A673 (cell line): Measurements from ENCODE around the gene PALLD. TPM values are rescaled to one million over a fixed set of nuclear protein-coding genes. Genes with fewer than 3 reads are reported as not detected.

ENCODE experiments used
- BruUV-seq: library from RNA; stranded (reverse); fragments of 400-500 nt; replicated peaks from 2 replicates; lab custom pipeline; 2021; lab: Mats Ljungman, UMichigan
- CTCF ChIA-PET: fragments of 300-600 bp; sonication (Branson Sonifier 250); formaldehyde crosslinking; loops from one replicate; lab custom pipeline; 2022; ENCODE audit warnings: antibody characterized with exemption; lab: Charles Lee
- POLR2A ChIA-PET: fragments of 300-600 bp; sonication (Branson Sonifier 250); formaldehyde crosslinking; loops from one replicate; lab custom pipeline; 2022; ENCODE audit warnings: antibody characterized with exemption; ENCODE audit not compliant: low non-redundant PET; lab: Charles Lee
- DNase-seq: peaks from one replicate; pipeline ENCODE4 v3.0.0-alpha.2; 2015; ENCODE audit warnings: low spot score
- H3K27ac ChIP-seq: fragments of 200-600 bp; sonication (generic); 2 replicates; pipeline ENCODE4 v1.5.1; 2016; ENCODE audit warnings: mixed run types, low read depth, mild to moderate bottlenecking, mixed read lengths, antibody characterized with exemption, low read length; ENCODE audit not compliant: poor library complexity, severe bottlenecking
- H3K27me3 ChIP-seq: fragments of 200-600 bp; sonication (generic); replicated peaks from 2 replicates; pipeline ENCODE4 v1.6.1; 2017; ENCODE audit warnings: mixed run types, low read depth, mild to moderate bottlenecking, mixed read lengths, antibody characterized with exemption, low read length; ENCODE audit not compliant: insufficient read depth, poor library complexity
- H3K36me3 ChIP-seq: fragments of 200-600 bp; sonication (generic); 2 replicates; pipeline ENCODE4 v1.6.1; 2016; ENCODE audit warnings: mixed run types, mild to moderate bottlenecking, mixed read lengths, antibody characterized with exemption, low read length; ENCODE audit not compliant: insufficient read depth, poor library complexity, severe bottlenecking
- H3K4me1 ChIP-seq: fragments of 200-600 bp; sonication (generic); 2 replicates; pipeline ENCODE4 v1.6.1; 2017; ENCODE audit warnings: mixed run types, mild to moderate bottlenecking, mixed read lengths, antibody characterized with exemption, low read length; ENCODE audit not compliant: insufficient read depth, poor library complexity, severe bottlenecking
- H3K4me3 ChIP-seq: fragments of 200-600 bp; sonication (generic); 2 replicates; pipeline ENCODE4 v1.5.1; 2016; ENCODE audit warnings: low read depth, mixed run types, mild to moderate bottlenecking, mixed read lengths, low read length; ENCODE audit not compliant: poor library complexity, severe bottlenecking
- H3K9me3 ChIP-seq: fragments of 200-600 bp; sonication (generic); 2 replicates; pipeline ENCODE4 v1.6.1; 2016; ENCODE audit warnings: mixed run types, low read depth, mild to moderate bottlenecking, mixed read lengths, antibody characterized with exemption, low read length; ENCODE audit not compliant: poor library complexity, severe bottlenecking
- EZH2 ChIP-seq: fragments of 200-600 bp; sonication (generic); IDR thresholded peaks from 2 replicates; pipeline ENCODE4 v1.6.1; 2017; ENCODE audit warnings: borderline replicate concordance, low read depth, mild to moderate bottlenecking, mixed read lengths, antibody characterized with exemption, low read length; ENCODE audit not compliant: poor library complexity, severe bottlenecking
- intact Hi-C: fragments of 100-400 bp; cut with micrococcal nuclease; formaldehyde crosslinking; loops from one replicate; pipeline ENCODE4 v1.10.0; 2022; ENCODE audit not compliant: unreplicated experiment
- total RNA-seq: library from RNA; stranded (reverse); gene quantifications from 2 replicates; pipeline ENCODE4 v1.2.3, GENCODE V29; 2021
- TF ChIP-seq, protein P1 (sequence below): fragments of 300-800, 200-600 bp; sonication (generic); conservative IDR thresholded peaks from 2 replicates; pipeline ENCODE4 v1.5.1; 2017; ENCODE audit warnings: low read depth, mild to moderate bottlenecking, antibody characterized with exemption, low read length, moderate library complexity, mixed read lengths

Gene PALLD
- total RNA-seq, 1 experiment from 2014 or later, result 44.1 TPM

DNA sequence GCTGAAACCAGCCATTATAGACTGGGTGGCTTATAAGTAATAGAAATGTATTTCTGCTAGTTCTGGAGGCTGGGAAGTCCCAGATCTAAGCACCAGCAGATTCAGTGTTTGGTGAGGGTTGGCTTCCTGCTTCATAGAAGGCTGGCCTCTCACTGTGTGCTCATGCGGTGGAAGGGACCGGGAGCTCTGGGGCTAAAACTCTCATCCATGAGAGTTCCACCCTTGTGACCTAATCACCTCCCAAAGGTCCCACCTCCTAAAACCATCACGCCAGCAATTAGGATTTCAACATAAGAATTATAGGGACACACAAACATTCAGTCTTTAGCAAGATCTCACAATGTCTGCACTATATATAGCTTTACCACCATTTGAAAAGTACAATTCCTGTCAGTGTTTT is 298.0 kb downstream of the PALLD start:
- POLR2A ChIA-PET, result no interaction called here
- CTCF ChIA-PET, result no interaction called here
- no peaks in the 10 kb centered on the region for H3K36me3 ChIP-seq
- no TSS peak for BruUV-seq
- no peaks in the 10 kb centered on the region for H3K9me3 ChIP-seq
- no peak for TF ChIP-seq EZH2
- TF ChIP-seq, protein P1, sequence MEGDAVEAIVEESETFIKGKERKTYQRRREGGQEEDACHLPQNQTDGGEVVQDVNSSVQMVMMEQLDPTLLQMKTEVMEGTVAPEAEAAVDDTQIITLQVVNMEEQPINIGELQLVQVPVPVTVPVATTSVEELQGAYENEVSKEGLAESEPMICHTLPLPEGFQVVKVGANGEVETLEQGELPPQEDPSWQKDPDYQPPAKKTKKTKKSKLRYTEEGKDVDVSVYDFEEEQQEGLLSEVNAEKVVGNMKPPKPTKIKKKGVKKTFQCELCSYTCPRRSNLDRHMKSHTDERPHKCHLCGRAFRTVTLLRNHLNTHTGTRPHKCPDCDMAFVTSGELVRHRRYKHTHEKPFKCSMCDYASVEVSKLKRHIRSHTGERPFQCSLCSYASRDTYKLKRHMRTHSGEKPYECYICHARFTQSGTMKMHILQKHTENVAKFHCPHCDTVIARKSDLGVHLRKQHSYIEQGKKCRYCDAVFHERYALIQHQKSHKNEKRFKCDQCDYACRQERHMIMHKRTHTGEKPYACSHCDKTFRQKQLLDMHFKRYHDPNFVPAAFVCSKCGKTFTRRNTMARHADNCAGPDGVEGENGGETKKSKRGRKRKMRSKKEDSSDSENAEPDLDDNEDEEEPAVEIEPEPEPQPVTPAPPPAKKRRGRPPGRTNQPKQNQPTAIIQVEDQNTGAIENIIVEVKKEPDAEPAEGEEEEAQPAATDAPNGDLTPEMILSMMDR, result no peak
- DNase-seq, result no peak
- H3K4me3 ChIP-seq, result no peak overlapping the region
- H3K4me1 ChIP-seq, result peaks cover 46% of the 10 kb centered on the region
- intact Hi-C loops, result no loop called here
- H3K27ac ChIP-seq, result no peak overlapping the region
- no peaks in the 10 kb centered on the region for H3K27me3 ChIP-seq

GRCh38 chr4:168795346-168795745 is 298.5 kb downstream of the PALLD start:
- H3K27ac ChIP-seq, result no peak overlapping the region
- no peaks in the 10 kb centered on the region for H3K36me3 ChIP-seq
- TF ChIP-seq, protein P1, result no peak
- no peak for TF ChIP-seq EZH2
- POLR2A ChIA-PET, result no interaction called here
- no TSS peak for BruUV-seq
- peaks cover 48% of the 10 kb centered on the region for H3K4me1 ChIP-seq
- H3K9me3 ChIP-seq, result no peaks in the 10 kb centered on the region
- no peak overlapping the region for H3K4me3 ChIP-seq
- CTCF ChIA-PET, result no interaction called here
- no peaks in the 10 kb centered on the region for H3K27me3 ChIP-seq
- DNase-seq, result no peak
- intact Hi-C loops, result no loop called here

DNA sequence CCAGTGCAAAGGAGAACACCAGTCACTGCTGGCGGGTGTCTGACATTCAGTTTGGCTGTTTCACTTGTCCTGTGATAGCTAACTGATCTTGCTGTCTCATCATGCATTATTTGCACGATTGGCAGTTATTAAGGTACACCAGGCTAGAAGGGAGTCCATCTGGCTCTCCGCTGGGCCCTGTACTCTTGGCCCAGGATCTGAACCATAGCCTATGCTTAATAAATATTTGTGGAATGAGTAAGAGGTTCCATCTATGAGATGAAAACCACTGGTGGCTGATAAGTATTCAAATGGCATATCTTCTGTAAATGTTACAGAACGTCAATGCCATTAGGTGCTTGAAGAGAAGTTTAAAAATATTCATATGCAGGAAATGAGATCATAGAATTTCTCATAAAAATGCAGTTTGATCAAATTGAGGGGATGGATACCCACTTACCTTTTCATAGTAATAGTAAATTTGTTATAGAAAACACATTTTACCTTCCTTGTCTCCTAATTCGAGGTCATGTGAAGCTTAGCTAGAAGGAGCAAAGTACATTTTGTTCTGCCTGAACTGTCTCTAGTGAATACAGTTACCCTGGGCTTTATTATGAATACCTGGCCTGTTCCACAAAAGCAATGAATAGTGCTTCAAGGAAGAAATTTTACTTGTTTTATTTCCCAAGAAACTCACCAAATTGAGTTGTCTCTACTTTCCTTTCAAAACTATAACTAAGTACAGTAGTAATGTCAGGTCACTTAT is 299.7 kb downstream of the PALLD start:
- intact Hi-C loops, result no loop called here
- DNase-seq, result no peak
- TF ChIP-seq, protein P1, result no peak
- TF ChIP-seq EZH2, result no peak
- peak overlapping the region; percentile 87 for H3K27ac ChIP-seq
- BruUV-seq, result no TSS peak
- H3K4me1 ChIP-seq, result peaks cover 46% of the 10 kb centered on the region
- POLR2A ChIA-PET, result no interaction called here
- H3K9me3 ChIP-seq, result no peaks in the 10 kb centered on the region
- H3K4me3 ChIP-seq, result peak overlapping the region; percentile 28
- H3K27me3 ChIP-seq, result no peaks in the 10 kb centered on the region
- no peaks in the 10 kb centered on the region for H3K36me3 ChIP-seq
- CTCF ChIA-PET, result no interaction called here
